HUES48 (cell line): Measurements from ENCODE around the gene HSPB7.
"Not testable (repeated sequence)": the region's sequence is repeated elsewhere in the genome, so short reads cannot be mapped to it uniquely, and the experiment has no call there.

Source experiments
- H3K27ac ChIP-seq: one replicate; pipeline ENCODE4 v1.7.0; 2013; ENCODE audit warnings: low read depth, low read length, inconsistent platforms
- H3K27me3 ChIP-seq: 2 replicates; pipeline ENCODE4 v1.6.1; 2013; ENCODE audit warnings: mild to moderate bottlenecking, low read length; ENCODE audit not compliant: control insufficient read depth, insufficient read depth
- H3K36me3 ChIP-seq: 2 replicates; pipeline ENCODE4 v1.6.1; 2013; ENCODE audit warnings: low read length; ENCODE audit not compliant: control insufficient read depth, insufficient read depth
- H3K4me1 ChIP-seq: 2 replicates; pipeline ENCODE4 v1.6.1; 2013; ENCODE audit warnings: mild to moderate bottlenecking, low read length; ENCODE audit not compliant: control insufficient read depth, insufficient read depth
- H3K4me3 ChIP-seq: 2 replicates; pipeline ENCODE4 v1.5.1; 2013; ENCODE audit warnings: mild to moderate bottlenecking, low read depth, low read length
- H3K9ac ChIP-seq: 2 replicates; pipeline ENCODE4 v1.6.1; 2013; ENCODE audit warnings: mild to moderate bottlenecking, low read depth, low read length, moderate library complexity
- H3K9me3 ChIP-seq: 2 replicates; pipeline ENCODE4 v1.6.1; 2013; ENCODE audit warnings: low read length; ENCODE audit not compliant: control insufficient read depth, insufficient read depth

The HSPB7 gene

DNA sequence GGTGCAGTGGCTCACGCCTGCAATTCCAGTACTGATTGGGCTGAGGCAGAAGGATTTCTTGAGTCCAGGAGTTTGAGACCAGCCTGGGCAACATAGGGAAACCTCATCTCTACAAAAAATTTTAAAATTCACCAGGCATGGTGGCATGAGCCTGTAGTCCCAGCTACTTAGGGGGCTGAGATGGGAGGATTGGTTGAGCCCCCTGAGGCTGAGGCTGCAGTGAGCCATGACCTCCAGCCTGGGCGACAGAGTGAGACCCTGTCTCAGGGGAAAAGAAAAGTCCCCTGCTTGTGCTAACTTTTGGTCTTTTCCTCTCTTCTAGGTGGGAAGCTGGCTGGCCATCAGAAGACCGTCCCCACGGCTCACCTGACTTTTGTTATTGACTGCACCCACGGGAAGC, 12.2 kb downstream of the HSPB7 start:
- H3K9ac ChIP-seq = no peak overlapping the region
- no peak overlapping the region for H3K4me3 ChIP-seq
- no peaks in the 10 kb centered on the region for H3K4me1 ChIP-seq
- no peaks in the 10 kb centered on the region for H3K36me3 ChIP-seq
- H3K27ac ChIP-seq = no peak overlapping the region
- no peaks in the 10 kb centered on the region for H3K9me3 ChIP-seq
- no peaks in the 10 kb centered on the region for H3K27me3 ChIP-seq

DNA sequence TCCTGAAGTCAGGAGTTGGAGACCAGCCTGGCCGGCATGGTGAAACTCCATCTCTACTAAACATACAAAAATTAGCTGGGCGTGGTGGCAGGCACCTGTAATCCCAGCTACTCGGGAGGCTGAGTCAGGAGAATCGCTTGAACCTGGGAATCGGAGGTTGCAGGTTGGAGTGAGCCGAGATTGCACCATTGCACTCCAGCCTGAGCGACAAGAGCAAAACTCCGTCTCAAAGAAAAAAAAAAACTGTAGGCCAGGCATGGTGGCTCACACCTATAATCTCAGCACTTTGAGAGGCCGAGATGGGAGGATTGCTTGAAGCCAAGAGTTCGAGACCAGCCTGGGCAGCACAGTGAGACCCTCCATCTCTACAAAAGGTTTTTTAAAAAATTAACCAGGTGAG, 16.6 kb downstream of the HSPB7 start:
- H3K27me3 ChIP-seq, H3K27ac ChIP-seq, H3K4me1 ChIP-seq, H3K9me3 ChIP-seq, H3K36me3 ChIP-seq, H3K9ac ChIP-seq, H3K4me3 ChIP-seq: not testable (repeated sequence)

DNA sequence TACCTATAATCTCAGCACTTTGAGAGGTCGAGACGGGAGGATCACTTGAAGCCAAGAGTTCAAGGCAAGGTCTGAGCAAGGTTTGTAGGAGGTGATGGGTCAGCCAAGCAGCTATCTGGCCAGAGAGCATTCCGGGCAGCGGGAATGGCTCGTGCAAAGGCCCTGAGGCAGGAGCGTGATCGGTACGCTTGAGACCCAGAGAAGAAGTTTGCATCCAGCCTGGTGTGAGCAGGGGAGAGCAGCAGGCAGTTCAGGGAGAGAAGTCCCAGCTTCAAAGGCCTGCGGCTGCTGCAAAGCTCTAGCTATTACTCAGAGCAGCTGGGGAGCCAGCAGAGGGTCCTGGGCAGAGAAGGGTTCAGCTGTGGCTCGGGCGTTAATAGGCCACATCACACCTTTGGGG, 18.9 kb downstream of the HSPB7 start:
- Histone ChIP-seq H3K9me3 (no peaks in the 10 kb centered on the region), H3K4me1 (no peaks in the 10 kb centered on the region), H3K27ac (no peak overlapping the region), H3K27me3 (no peaks in the 10 kb centered on the region), H3K36me3 (no peaks in the 10 kb centered on the region), H3K9ac (no peak overlapping the region), H3K4me3 (no peak overlapping the region)

DNA sequence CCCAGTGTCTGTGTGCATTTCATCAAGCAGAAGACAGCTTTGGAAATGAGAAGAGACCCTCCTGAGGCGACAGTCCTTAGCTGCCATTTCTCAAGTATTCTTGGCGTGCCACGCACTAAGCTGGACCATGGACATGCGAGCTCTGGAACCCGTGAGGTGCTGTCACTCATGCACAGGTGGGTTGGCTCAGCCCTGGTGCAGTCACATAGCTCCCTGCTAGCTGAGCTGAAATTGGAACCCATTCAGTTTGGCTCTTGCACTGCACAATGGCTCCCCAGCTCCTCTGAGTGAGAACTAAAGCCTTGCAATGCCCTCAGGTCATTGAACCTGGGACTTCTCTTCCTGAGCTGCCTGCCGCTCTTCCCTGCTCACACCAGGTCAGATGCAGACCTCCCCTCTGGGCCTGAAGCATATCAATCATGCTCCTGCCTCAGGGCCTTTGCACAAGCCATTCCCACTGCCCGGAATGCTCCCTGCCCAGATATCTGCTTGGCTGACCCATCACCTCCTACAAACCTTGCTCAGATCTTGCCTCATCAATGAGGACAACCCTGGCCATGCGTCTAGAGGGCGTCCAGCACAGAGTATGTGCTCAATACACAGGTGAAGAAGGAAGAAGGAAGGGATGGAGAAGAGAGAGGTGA, 20.1 kb downstream of the HSPB7 start:
- no peaks in the 10 kb centered on the region for H3K4me1 ChIP-seq
- no peak overlapping the region for H3K27ac ChIP-seq
- no peaks in the 10 kb centered on the region for H3K9me3 ChIP-seq
- no peaks in the 10 kb centered on the region for H3K36me3 ChIP-seq
- H3K9ac ChIP-seq = no peak overlapping the region
- H3K27me3 ChIP-seq = no peaks in the 10 kb centered on the region
- H3K4me3 ChIP-seq = no peak overlapping the region

DNA sequence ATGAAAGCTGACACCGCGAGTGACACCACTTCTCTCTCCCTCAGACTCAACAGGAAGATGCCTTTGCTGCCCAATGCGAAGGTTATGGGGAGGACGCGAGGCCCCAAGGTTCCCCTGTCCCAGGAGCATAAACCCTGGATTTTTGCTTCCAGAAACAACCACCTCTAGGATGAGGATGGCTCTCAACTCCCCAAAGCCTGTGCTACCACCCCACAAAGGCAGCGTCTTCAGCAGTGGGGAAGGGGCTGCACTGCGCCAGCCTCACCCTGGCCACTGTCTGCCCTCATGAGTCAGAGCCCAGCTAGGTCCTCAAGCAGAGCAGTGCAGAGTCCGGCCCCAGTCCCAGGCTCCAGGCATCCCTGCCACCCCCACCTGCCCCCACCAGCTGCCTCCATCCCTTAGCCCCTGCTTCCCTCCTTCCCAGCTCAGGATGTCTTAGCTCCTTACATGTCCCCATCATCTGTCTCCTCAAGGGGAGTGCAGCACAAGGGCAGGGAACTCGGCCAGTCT, 20.7 kb downstream of the HSPB7 start:
- Histone ChIP-seq H3K27me3 (no peaks in the 10 kb centered on the region), H3K27ac (no peak overlapping the region), H3K9me3 (no peaks in the 10 kb centered on the region), H3K4me1 (no peaks in the 10 kb centered on the region), H3K36me3 (no peaks in the 10 kb centered on the region), H3K4me3 (no peak overlapping the region), H3K9ac (no peak overlapping the region)

DNA sequence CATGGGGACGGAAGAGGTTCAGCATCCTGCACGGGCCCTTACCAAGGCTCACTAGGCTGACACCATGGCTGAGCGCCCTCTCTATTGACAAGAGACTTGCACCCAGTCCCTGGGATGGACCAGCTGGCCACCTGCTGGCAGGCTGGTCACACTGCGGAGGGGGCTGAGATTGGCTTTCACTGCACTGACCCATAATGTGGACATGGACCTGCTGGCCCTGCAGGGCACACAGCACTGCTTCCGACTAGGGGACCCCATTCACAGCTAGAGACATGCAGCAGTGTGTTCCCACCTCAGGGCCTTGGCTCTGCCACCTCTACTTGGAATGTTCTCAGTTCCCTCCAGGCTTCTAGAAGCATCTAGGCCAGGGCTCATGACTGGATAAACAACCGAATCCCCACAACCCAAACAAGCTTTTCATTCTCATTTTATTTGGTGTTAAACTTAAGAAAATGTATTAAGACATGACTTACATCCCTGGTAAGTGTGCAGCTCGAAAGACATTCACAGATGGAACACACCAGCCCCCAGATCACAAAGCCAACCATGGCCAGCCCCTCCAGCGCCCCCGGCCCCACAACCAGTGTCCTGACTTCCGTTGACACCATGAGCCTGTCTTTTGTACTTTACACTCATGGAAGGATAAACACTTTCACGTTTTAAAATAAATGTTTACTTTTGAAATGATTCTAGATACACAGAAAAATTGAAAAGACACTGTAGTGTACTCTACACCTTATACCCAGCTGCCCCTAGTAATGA, 23.1 kb downstream of the HSPB7 start:
- H3K36me3 ChIP-seq = no peaks in the 10 kb centered on the region
- H3K27ac ChIP-seq = no peak overlapping the region
- H3K4me3 ChIP-seq = no peak overlapping the region
- no peaks in the 10 kb centered on the region for H3K9me3 ChIP-seq
- no peak overlapping the region for H3K9ac ChIP-seq
- no peaks in the 10 kb centered on the region for H3K27me3 ChIP-seq
- H3K4me1 ChIP-seq = no peaks in the 10 kb centered on the region

DNA sequence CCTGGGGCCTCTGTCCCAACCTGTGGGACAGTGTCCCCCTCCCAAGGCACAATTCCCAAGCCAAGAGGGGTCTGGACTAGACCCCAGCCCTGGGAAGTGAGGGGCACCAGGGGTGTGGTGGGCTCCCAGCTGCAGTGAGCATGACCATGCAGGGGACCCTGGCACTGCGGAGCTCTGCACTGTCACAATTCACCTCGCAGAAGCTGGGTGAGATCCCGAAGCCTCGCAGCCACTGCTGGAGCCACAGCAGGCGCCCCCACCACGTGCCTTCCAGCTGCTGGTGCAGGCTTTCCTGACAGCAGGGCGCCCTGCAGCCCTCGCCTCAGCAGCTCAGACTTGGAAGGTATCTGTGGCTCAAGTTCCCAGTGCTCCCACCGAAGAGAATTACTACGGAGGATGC, 23.8 kb downstream of the HSPB7 start:
- no peaks in the 10 kb centered on the region for H3K27me3 ChIP-seq

DNA sequence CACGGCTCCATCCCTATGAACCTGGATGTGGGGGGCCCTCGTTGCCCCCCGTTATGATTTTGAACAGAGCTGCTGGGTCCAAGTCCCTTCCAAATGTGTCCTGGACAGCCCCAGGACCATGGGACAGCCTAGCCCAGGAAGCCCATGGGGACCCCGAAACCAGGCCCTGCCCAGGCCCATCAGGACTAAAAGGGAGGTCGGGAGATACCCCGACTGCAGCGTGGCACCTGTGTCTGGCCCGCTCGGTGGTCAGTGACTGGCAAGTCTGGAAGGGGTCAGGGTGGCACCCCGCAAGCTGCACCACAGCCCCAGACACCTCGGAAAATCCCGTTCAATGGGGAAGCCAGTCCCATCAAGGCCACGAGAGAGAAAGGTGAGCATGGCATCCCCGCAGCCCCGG, 24.2 kb downstream of the HSPB7 start:
- Histone ChIP-seq H3K4me1 (no peaks in the 10 kb centered on the region), H3K9me3 (no peaks in the 10 kb centered on the region), H3K27me3 (no peaks in the 10 kb centered on the region), H3K27ac (no peak overlapping the region), H3K36me3 (no peaks in the 10 kb centered on the region), H3K9ac (no peak overlapping the region), H3K4me3 (no peak overlapping the region)

More for the DNA sequence above, 23.8 kb downstream of the HSPB7 start:
- H3K27ac ChIP-seq = no peak overlapping the region
- no peaks in the 10 kb centered on the region for H3K36me3 ChIP-seq
- H3K4me3 ChIP-seq = no peak overlapping the region
- no peaks in the 10 kb centered on the region for H3K4me1 ChIP-seq
- no peaks in the 10 kb centered on the region for H3K9me3 ChIP-seq
- no peak overlapping the region for H3K9ac ChIP-seq

DNA sequence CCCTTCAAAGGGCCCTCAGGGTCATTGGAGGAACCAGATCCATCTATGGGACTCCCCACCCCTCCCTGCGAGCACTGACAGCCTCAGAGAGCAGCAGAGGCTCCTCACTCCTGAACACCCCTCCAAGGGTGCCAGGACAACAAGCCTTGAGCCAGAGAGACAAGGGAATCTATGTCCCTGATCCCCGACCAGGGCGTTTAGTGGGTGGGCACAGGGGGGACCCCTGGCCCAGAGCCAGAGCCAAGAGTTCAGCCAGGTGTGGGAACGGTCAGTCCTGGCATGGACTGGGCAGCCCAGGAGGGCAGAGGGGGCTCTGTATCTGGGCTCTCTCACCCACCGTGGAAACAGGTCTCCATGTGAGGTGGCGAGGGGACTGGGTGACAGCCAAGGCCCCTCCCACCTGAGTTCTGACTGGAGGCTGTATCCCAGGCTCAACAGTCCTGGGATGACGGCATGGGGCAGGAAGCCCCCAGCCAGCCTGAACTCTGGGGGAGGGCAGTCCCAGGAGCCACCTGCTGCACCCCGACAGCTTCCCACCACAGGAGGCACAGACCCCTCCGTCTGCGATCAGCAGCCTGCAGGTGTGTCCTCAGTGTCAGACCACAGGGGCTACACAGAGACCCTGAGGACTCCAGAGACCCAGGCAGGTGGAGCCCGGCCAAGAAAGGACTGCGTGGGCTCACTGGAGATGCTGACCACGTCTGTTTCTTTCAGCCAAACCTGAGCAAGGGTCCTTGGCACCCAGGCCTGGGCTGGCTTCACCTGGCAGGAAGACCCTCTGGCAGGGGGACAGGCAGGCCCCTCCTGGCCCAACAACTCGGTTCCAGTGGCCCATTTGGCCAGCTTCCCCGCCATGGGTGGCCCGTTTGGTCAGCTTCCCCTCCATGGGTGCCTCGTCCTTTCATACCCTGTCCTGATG, 25.0 kb downstream of the HSPB7 start:
- Histone ChIP-seq H3K4me3 (no peak overlapping the region), H3K4me1 (no peaks in the 10 kb centered on the region), H3K27me3 (no peaks in the 10 kb centered on the region), H3K36me3 (no peaks in the 10 kb centered on the region), H3K27ac (no peak overlapping the region), H3K9me3 (no peaks in the 10 kb centered on the region), H3K9ac (no peak overlapping the region)

DNA sequence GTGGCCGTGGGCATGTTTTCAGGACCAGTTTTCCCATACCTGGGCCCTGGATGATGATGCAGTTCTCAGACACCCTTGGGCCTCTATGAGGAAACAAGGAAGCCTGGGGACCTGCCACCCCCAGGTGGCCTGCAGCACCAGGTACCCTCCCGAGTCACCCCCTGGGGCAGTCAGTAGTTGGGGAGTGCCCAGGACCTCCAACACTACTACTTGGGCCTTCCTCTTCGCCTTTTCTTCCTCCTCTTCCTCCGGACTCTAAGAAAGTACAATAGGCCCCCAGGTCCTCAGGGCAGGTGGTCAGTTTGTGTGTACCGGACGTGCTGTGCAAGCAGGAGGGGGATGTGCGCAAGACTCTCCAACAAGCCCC, 25.7 kb downstream of the HSPB7 start:
- Histone ChIP-seq H3K4me1 (no peaks in the 10 kb centered on the region), H3K36me3 (no peaks in the 10 kb centered on the region), H3K27me3 (no peaks in the 10 kb centered on the region), H3K27ac (no peak overlapping the region), H3K9me3 (no peaks in the 10 kb centered on the region), H3K9ac (no peak overlapping the region), H3K4me3 (no peak overlapping the region)
